GM23338 (cell line): ENCODE measurements around the gene GRAMD2B. TPM values are rescaled to one million over a fixed set of nuclear protein-coding genes. Genes with fewer than 3 reads are reported as not detected.

Experiments
- ATAC-seq: fragments of 200-7000 bp; cut with Tn5 transposase; 3 replicates; pipeline ENCODE4 v1.9.1; 2020
- DNase-seq: peaks from one replicate; pipeline ENCODE4 v3.0.0-alpha.2; 2015; ENCODE audit warnings: low spot score
- H2AFZ ChIP-seq: fragments of 200-600 bp; sonication (generic); 2 replicates; pipeline ENCODE4 v1.8.0; 2016; ENCODE audit warnings: antibody characterized with exemption, mild to moderate bottlenecking, moderate library complexity
- H3F3A ChIP-seq: fragments of 200-600 bp; sonication (generic); replicated peaks from 2 replicates; pipeline ENCODE4 v1.8.0; 2017; ENCODE audit warnings: antibody characterized with exemption, mixed run types, low read depth
- H3K27ac ChIP-seq: fragments of 200-600 bp; sonication (generic); 2 replicates; pipeline ENCODE4 v1.6.1; 2016; ENCODE audit warnings: low read depth
- H3K27me3 ChIP-seq: fragments of 200-600 bp; sonication (generic); 2 replicates; pipeline ENCODE4 v1.8.0; 2016; ENCODE audit warnings: mild to moderate bottlenecking, mixed run types, moderate library complexity; ENCODE audit not compliant: insufficient read depth
- H3K36me3 ChIP-seq: fragments of 200-600 bp; sonication (generic); 2 replicates; pipeline ENCODE4 v1.8.0; 2016; ENCODE audit warnings: mild to moderate bottlenecking; ENCODE audit not compliant: insufficient read depth
- H3K4me1 ChIP-seq: fragments of 200-600 bp; sonication (generic); 2 replicates; pipeline ENCODE4 v1.8.0; 2016; ENCODE audit warnings: mild to moderate bottlenecking, moderate library complexity; ENCODE audit not compliant: insufficient read depth
- H3K4me2 ChIP-seq: fragments of 200-600 bp; sonication (generic); 2 replicates; pipeline ENCODE4 v1.7.1; 2017; ENCODE audit warnings: mixed run types
- H3K4me3 ChIP-seq: fragments of 200-600 bp; sonication (generic); 2 replicates; pipeline ENCODE4 v1.6.1; 2016; ENCODE audit warnings: mixed run types
- H3K79me2 ChIP-seq: fragments of 200-600 bp; sonication (generic); replicated peaks from 2 replicates; pipeline ENCODE4 v1.8.0; 2017; ENCODE audit warnings: mild to moderate bottlenecking; ENCODE audit not compliant: insufficient read depth
- H3K9me2 ChIP-seq: fragments of 200-600 bp; sonication (generic); 2 replicates; pipeline ENCODE4 v1.8.0; 2017; ENCODE audit not compliant: insufficient read depth
- H4K20me1 ChIP-seq: fragments of 200-600 bp; sonication (generic); replicated peaks from 2 replicates; pipeline ENCODE4 v1.8.0; 2017; ENCODE audit warnings: mild to moderate bottlenecking; ENCODE audit not compliant: insufficient read depth
- H3K27ac Mint-ChIP-seq: 2 replicates; pipeline ENCODE4 v1.8.0; 2020; ENCODE audit warnings: inconsistent platforms, mild to moderate bottlenecking, moderate library complexity, mixed read lengths
- H3K27me3 Mint-ChIP-seq: 3 replicates; pipeline ENCODE4 v1.8.0; 2022; ENCODE audit warnings: low read depth, mild to moderate bottlenecking, moderate library complexity, mixed read lengths, inconsistent platforms; ENCODE audit not compliant: insufficient read depth, poor library complexity
- H3K36me3 Mint-ChIP-seq: 3 replicates; pipeline ENCODE4 v1.8.0; 2021; ENCODE audit warnings: low read depth, mild to moderate bottlenecking, inconsistent platforms, moderate library complexity, mixed read lengths
- H3K4me1 Mint-ChIP-seq: 3 replicates; pipeline ENCODE4 v1.8.0; 2020; ENCODE audit warnings: mild to moderate bottlenecking, inconsistent platforms, mixed read lengths
- H3K4me3 Mint-ChIP-seq: 3 replicates; pipeline ENCODE4 v1.8.0; 2021; ENCODE audit warnings: moderate library complexity, mild to moderate bottlenecking, inconsistent platforms, mixed read lengths
- H3K9me3 Mint-ChIP-seq: 3 replicates; pipeline ENCODE4 v1.8.0; 2020; ENCODE audit warnings: moderate library complexity, mild to moderate bottlenecking, inconsistent platforms, mixed read lengths
- NANOG ChIP-seq: IDR thresholded peaks from 2 replicates; pipeline ENCODE4 v1.6.1; 2016; ENCODE audit warnings: antibody characterized with exemption, borderline replicate concordance
- POLR2AphosphoS5 ChIP-seq: IDR thresholded peaks from 2 replicates; pipeline ENCODE4 v1.6.1; 2016; ENCODE audit warnings: antibody characterized with exemption, low read depth
- REST ChIP-seq: IDR thresholded peaks from one replicate; pipeline ENCODE4 v1.6.1; 2018; ENCODE audit warnings: antibody characterized with exemption; ENCODE audit not compliant: unreplicated experiment
- ZNF462 ChIP-seq: fragments of 250-450 bp; sonication (Bioruptor Pico); IDR thresholded peaks from 2 replicates; pipeline ENCODE4 v1.5.0; 2020; ENCODE audit warnings: mild to moderate bottlenecking, moderate library complexity
- polyA plus RNA-seq: library from polyadenylated mRNA; unstranded; fragments of >200 nt; fragmentation: Nextera tagmentation; extraction: Ambion mirVana; gene quantifications from 2 replicates; pipeline ENCODE4 v1.2.1, GENCODE V29; 2016
- total RNA-seq: library from RNA; depleted of rRNA; stranded (reverse); fragments of >200 nt; shearing (Covaris generic); gene quantifications from 2 replicates; pipeline ENCODE4 v1.2.3, GENCODE V29; 2014

Gene GRAMD2B
- total and polyA plus RNA-seq, 2 experiments from 2014 or later = 9.7 to 16.9 TPM

GRCh38 chr5:126450346-126450745 lies 27.1 kb downstream of the GRAMD2B start (continued):
- no peak for TF ChIP-seq ZNF462 (CRISPR knock-in tag)

GRCh38 chr5:126450907-126451306 lies 27.7 kb downstream of the GRAMD2B start:
- Histone ChIP-seq H3K4me3 (no peak overlapping the region), H3K9me2 (0 out of 2 replicates have a peak, but pooled peaks cover 3% of the 10 kb centered on the region), H3K27ac (no peak overlapping the region), H3K27me3 (no peaks in the 10 kb centered on the region), H3K4me2 (no peak overlapping the region), H4K20me1 (0 out of 2 replicates have a peak, but pooled peaks cover 4% of the 10 kb centered on the region), H3K79me2 (peaks cover 4% of the 10 kb centered on the region; the same call in 1 of the 2 replicates), H3K36me3 (no peaks in the 10 kb centered on the region), H3K4me1 (peaks cover 3% of the 10 kb centered on the region; the same call in 1 of the 2 replicates), H2AFZ (no peak overlapping the region), H3F3A (no peaks in the 10 kb centered on the region)
- no peak for DNase-seq
- peaks cover 9% of the 10 kb centered on the region for H3K4me1 Mint-ChIP-seq
- no peaks in the 10 kb centered on the region for H3K9me3 Mint-ChIP-seq
- TF ChIP-seq POLR2AphosphoS5 = no peak
- no peak overlapping the region for H3K4me3 Mint-ChIP-seq
- no peak for ATAC-seq
- H3K27me3 Mint-ChIP-seq = peaks cover 6% of the 10 kb centered on the region
- peaks cover 10% of the 10 kb centered on the region; the same call in 2 of the 3 replicates for H3K36me3 Mint-ChIP-seq
- no peak overlapping the region for H3K27ac Mint-ChIP-seq

- DNase-seq (no peak), ATAC-seq (no peak)
- Histone ChIP-seq H3K4me3 (no peak overlapping the region), H3K27me3 (no peaks in the 10 kb centered on the region), H3K9me2 (0 out of 2 replicates have a peak, but pooled peaks cover 3% of the 10 kb centered on the region), H3F3A (no peaks in the 10 kb centered on the region), H3K4me1 (peaks cover 3% of the 10 kb centered on the region; the same call in 1 of the 2 replicates), H3K27ac (no peak overlapping the region), H3K79me2 (no peaks in the 10 kb centered on the region; the same call in 1 of the 2 replicates), H4K20me1 (0 out of 2 replicates have a peak, but pooled peaks cover 4% of the 10 kb centered on the region), H3K36me3 (no peaks in the 10 kb centered on the region), H2AFZ (no peak overlapping the region), H3K4me2 (no peak overlapping the region)
- Mint-ChIP-seq H3K9me3 (no peaks in the 10 kb centered on the region), H3K27ac (no peak overlapping the region), H3K4me1 (peaks cover 9% of the 10 kb centered on the region), H3K36me3 (peaks cover 11% of the 10 kb centered on the region), H3K27me3 (peaks cover 2% of the 10 kb centered on the region), H3K4me3 (no peak overlapping the region)
- TF ChIP-seq NANOG (no peak), REST (no peak)
Measured at GRCh38 chr5:126452477-126452876, 29.3 kb downstream of the GRAMD2B start.
